HL-60 (cell line): ENCODE measurements around the gene CHTF18.

Experiments used
- DNase-seq, 2 experiments: peaks; one replicate each; pipeline ENCODE4 v3.0.0-alpha.2; 2010 to 2020; ENCODE audit warnings: low read depth in 1 of 2, low spot score in 1 of 2
- H3K27ac ChIP-seq: fragments of 250-450 bp; sonication (Bioruptor Pico); replicated peaks from 2 replicates; pipeline ENCODE4 v1.5.1; 2020; ENCODE audit warnings: mild to moderate bottlenecking, moderate library complexity
- H3K27me3 ChIP-seq: fragments of 250-450 bp; sonication (Bioruptor Pico); 2 replicates; pipeline ENCODE4 v1.5.1; 2021; ENCODE audit warnings: mild to moderate bottlenecking, moderate library complexity; ENCODE audit not compliant: insufficient read depth, poor library complexity, severe bottlenecking
- H3K4me3 ChIP-seq: replicated peaks from 2 replicates; pipeline ENCODE4 v1.5.1; 2011; ENCODE audit warnings: mild to moderate bottlenecking, control low read depth, low read length; ENCODE audit not compliant: insufficient read depth
- CTCF ChIP-seq: IDR thresholded peaks from one replicate; pipeline ENCODE4 v1.5.1; 2011; ENCODE audit warnings: low read length, control low read depth, inconsistent platforms; ENCODE audit not compliant: insufficient read depth
- GABPA ChIP-seq: IDR thresholded peaks from 2 replicates; pipeline ENCODE4 v1.6.1; 2012; ENCODE audit warnings: low read depth
- POLR2AphosphoS5 ChIP-seq: IDR thresholded peaks from 2 replicates; pipeline ENCODE4 v1.6.1; 2012; ENCODE audit warnings: low read depth
- REST ChIP-seq: IDR thresholded peaks from 2 replicates; pipeline ENCODE4 v1.6.1; 2012; ENCODE audit warnings: low read depth; ENCODE audit not compliant: insufficient replicate concordance
- SPI1 ChIP-seq: IDR thresholded peaks from 2 replicates; pipeline ENCODE4 v1.6.1; 2012; ENCODE audit warnings: low read depth, mild to moderate bottlenecking, borderline replicate concordance

The CHTF18 gene

GRCh38 chr16:754656-755055 is 33.8 kb upstream of the CHTF18 start:
- Histone ChIP-seq H3K4me3 (no peak overlapping the region), H3K27me3 (no peaks in the 10 kb centered on the region), H3K27ac (no peak overlapping the region)
- DNase-seq, result peak in 1 of 2 experiments; percentile 71
- TF ChIP-seq CTCF, result no peak
- no peak for TF ChIP-seq GABPA
- TF ChIP-seq SPI1, result peak; percentile 40; the same call in 1 of the 2 replicates
- TF ChIP-seq REST, result no peak
- no peak for TF ChIP-seq POLR2AphosphoS5

- no peak for DNase-seq
- TF ChIP-seq REST, result no peak
- TF ChIP-seq GABPA, result no peak
- TF ChIP-seq SPI1, result no peak
- TF ChIP-seq CTCF, result no peak
- TF ChIP-seq POLR2AphosphoS5, result no peak
- Histone ChIP-seq H3K27ac (no peak overlapping the region), H3K4me3 (no peak overlapping the region), H3K27me3 (no peaks in the 10 kb centered on the region)
Measured at GRCh38 chr16:756428-756827, 32.0 kb upstream of the CHTF18 start.

GRCh38 chr16:759110-759910 is 29.1 kb upstream of the CHTF18 start:
- Histone ChIP-seq H3K27ac (no peak overlapping the region), H3K4me3 (no peak overlapping the region), H3K27me3 (no peaks in the 10 kb centered on the region)
- DNase-seq, result no peak
- TF ChIP-seq REST, result no peak
- no peak for TF ChIP-seq SPI1
- no peak for TF ChIP-seq CTCF
- TF ChIP-seq GABPA, result no peak
- TF ChIP-seq POLR2AphosphoS5, result no peak
